Measurements from ENCODE around the gene CLP1.

Gene CLP1

GRCh38 chr11:57639321-57640067, 18.1 kb upstream of the CLP1 start:
- DNase-seq = no peak
- intact Hi-C loops (cut with DNase I) = loop anchor here (10.0 kb wide), 1 partner anchor 105 kb away; the partner anchor contains the start of genes SMTNL1 and TIMM10

GRCh38 chr11:57640068-57640800, 17.3 kb upstream of the CLP1 start:
- intact Hi-C loops (cut with DNase I) = loop anchor here (10.0 kb wide), 1 partner anchor 105 kb away; the partner anchor contains the start of genes SMTNL1 and TIMM10
- no peak for DNase-seq

- peak in 22 of 42 donors; percentile 33 to 72 (median 52) for DNase-seq
- intact Hi-C loops (cut with DNase I) = loop anchor here (10.0 kb wide), 1 partner anchor 106 kb away; the partner anchor contains the start of genes SMTNL1 and TIMM10
Measured at GRCh38 chr11:57641011-57641807, 16.4 kb upstream of the CLP1 start.

- intact Hi-C loops (cut with DNase I) = loop anchor here (10.0 kb wide), 1 partner anchor 109 kb away; the partner anchor contains the start of genes SMTNL1 and TIMM10
- no peak for DNase-seq
Measured at GRCh38 chr11:57643802-57644201, 13.8 kb upstream of the CLP1 start.

- intact Hi-C loops (cut with DNase I) = loop anchor here (5.0 to 10.0 kb wide), 3 partner anchors 78 to 308 kb away; partner anchors contain the start of genes P2RX3, SMTNL1, SSRP1 and TIMM10
- DNase-seq = peak; percentile 73 to 95 (median 87)
Measured at GRCh38 chr11:57644748-57645688, 12.5 kb upstream of the CLP1 start.

GRCh38 chr11:57645689-57646085, 11.9 kb upstream of the CLP1 start:
- intact Hi-C loops (cut with DNase I) = loop anchor here (5.0 to 10.0 kb wide), 3 partner anchors 78 to 308 kb away; partner anchors contain the start of genes P2RX3, SMTNL1, SSRP1 and TIMM10
- no peak for DNase-seq

GRCh38 chr11:57646194-57646798, 11.3 kb upstream of the CLP1 start:
- intact Hi-C loops (cut with DNase I) = loop anchor here (5.0 to 10.0 kb wide), 3 partner anchors 79 to 309 kb away; partner anchors contain the start of genes P2RX3, SMTNL1, SSRP1 and TIMM10
- DNase-seq = peak in 1 of 42 donors; percentile 41

- intact Hi-C loops (cut with DNase I) = loop anchor here (5.0 to 10.0 kb wide), 3 partner anchors 80 to 310 kb away; partner anchors contain the start of genes P2RX3, SMTNL1, SSRP1 and TIMM10
- DNase-seq = peak in 1 of 42 donors; percentile 42
Measured at GRCh38 chr11:57646799-57647303, 10.7 kb upstream of the CLP1 start.

- intact Hi-C loops (cut with DNase I) = loop anchor here (5.0 to 10.0 kb wide), 3 partner anchors 80 to 310 kb away; partner anchors contain the start of genes P2RX3, SMTNL1, SSRP1 and TIMM10
- peak in 2 of 42 donors; percentile 10 to 44 for DNase-seq
Measured at GRCh38 chr11:57647372-57647771, 10.2 kb upstream of the CLP1 start.

- peak in 39 of 42 donors; percentile 40 to 90 (median 72) for DNase-seq
- intact Hi-C loops (cut with DNase I) = loop anchor here (5.0 to 10.0 kb wide), 3 partner anchors 81 to 311 kb away; partner anchors contain the start of genes P2RX3, SMTNL1, SSRP1 and TIMM10
Measured at GRCh38 chr11:57647960-57648800, 9.4 kb upstream of the CLP1 start.

- peak; percentile 39 to 89 (median 72) for DNase-seq
- intact Hi-C loops (cut with DNase I) = loop anchor here (5.0 to 10.0 kb wide), 3 partner anchors 82 to 312 kb away; partner anchors contain the start of genes P2RX3, SMTNL1, SSRP1 and TIMM10
Measured at GRCh38 chr11:57648801-57649735, 8.5 kb upstream of the CLP1 start.

- DNase-seq = peak; percentile 50 to 91 (median 75)
Measured at GRCh38 chr11:57649826-57650738, 7.5 kb upstream of the CLP1 start, which contains the start of gene YPEL4. TSS of gene YPEL4 (minus strand) at chr11:57649912. CDS start at chr11:57647107, 2,805 bp downstream.

GRCh38 chr11:57650739-57651090, 6.8 kb upstream of the CLP1 start:
- no peak for DNase-seq
- intact Hi-C loops (cut with DNase I) = no loop called here

More at GRCh38 chr11:57649826-57650738, 7.5 kb upstream of the CLP1 start, which contains the start of gene YPEL4:
- intact Hi-C loops (cut with DNase I) = loop anchor here (5.0 to 10.0 kb wide), 3 partner anchors 83 to 313 kb away; partner anchors contain the start of genes P2RX3, SMTNL1, SSRP1 and TIMM10
